IMR-90 (cell line): ENCODE measurements around the gene ZNF853. TPM values are rescaled to one million over a fixed set of nuclear protein-coding genes. Genes with fewer than 3 reads are reported as not detected.

ENCODE experiments used
- ATAC-seq: fragments of 200-7000 bp; cut with Tn5 transposase; 2 replicates; pipeline ENCODE4 v1.9.1; 2020; ENCODE audit warnings: low read depth, mild to moderate bottlenecking, moderate library complexity
- BruUV-seq: library from RNA; stranded (reverse); fragments of 400-500 nt; replicated peaks from 2 replicates; lab custom pipeline; 2021; lab: Mats Ljungman, UMichigan
- CTCF ChIA-PET: fragments of 300-600 bp; formaldehyde crosslinking; extraction: SDS; loops from one replicate; lab custom pipeline; 2021; ENCODE audit warnings: antibody characterized with exemption; lab: Yijun Ruan, JAX
- POLR2A ChIA-PET: fragments of 300-600 bp; sonication (Branson Sonifier 250); formaldehyde crosslinking; loops from one replicate; lab custom pipeline; 2022; ENCODE audit warnings: antibody characterized with exemption; ENCODE audit not compliant: unreplicated experiment; lab: Charles Lee
- DNase-seq: peaks from one replicate; pipeline ENCODE4 v3.0.0; 2013
- H2AFZ ChIP-seq: replicated peaks from 2 replicates; pipeline ENCODE3; 2013; ENCODE audit warnings: low read length, mild to moderate bottlenecking; ENCODE audit not compliant: poor library complexity
- H2AK5ac ChIP-seq: 2 replicates; pipeline ENCODE4 v1.6.1; 2013; ENCODE audit warnings: low read depth, low read length, inconsistent platforms
- H2AK9ac ChIP-seq: replicated peaks from 2 replicates; pipeline ENCODE3; 2013; ENCODE audit warnings: mild to moderate bottlenecking, low read depth, low read length, moderate library complexity; ENCODE audit not compliant: poor library complexity
- H2BK120ac ChIP-seq: 2 replicates; pipeline ENCODE4 v1.6.1; 2013; ENCODE audit warnings: low read depth, low read length, inconsistent platforms
- H2BK15ac ChIP-seq: 3 replicates; pipeline ENCODE4 v1.6.1; 2013; ENCODE audit warnings: low read depth, low read length, inconsistent platforms
- H2BK20ac ChIP-seq: 2 replicates; pipeline ENCODE4 v1.6.1; 2013; ENCODE audit warnings: low read depth, mild to moderate bottlenecking, inconsistent platforms, low read length, moderate library complexity
- H2BK5ac ChIP-seq: 2 replicates; pipeline ENCODE4 v1.6.1; 2013; ENCODE audit warnings: mild to moderate bottlenecking, low read depth, low read length, inconsistent platforms; ENCODE audit not compliant: poor library complexity, severe bottlenecking
- H3K14ac ChIP-seq: replicated peaks from 2 replicates; pipeline ENCODE4 v1.6.1; 2013; ENCODE audit warnings: low read depth, low read length, inconsistent platforms
- H3K18ac ChIP-seq: 2 replicates; pipeline ENCODE4 v1.6.1; 2013; ENCODE audit warnings: low read depth, low read length, control low read depth
- H3K23ac ChIP-seq: 2 replicates; pipeline ENCODE4 v1.6.1; 2013; ENCODE audit warnings: low read depth, low read length, inconsistent platforms
- H3K27ac ChIP-seq: 2 replicates; pipeline ENCODE4 v1.5.1; 2013; ENCODE audit warnings: mild to moderate bottlenecking, control low read depth, low read length; ENCODE audit not compliant: insufficient read depth
- H3K27me3 ChIP-seq: 2 replicates; pipeline ENCODE4 v1.6.1; 2013; ENCODE audit warnings: low read length; ENCODE audit not compliant: control insufficient read depth, insufficient read depth
- H3K36me3 ChIP-seq: 2 replicates; pipeline ENCODE4 v1.6.1; 2013; ENCODE audit warnings: low read length, mixed read lengths; ENCODE audit not compliant: control insufficient read depth, insufficient read depth
- H3K4ac ChIP-seq: 2 replicates; pipeline ENCODE4 v1.6.1; 2013; ENCODE audit warnings: low read depth, low read length, inconsistent platforms
- H3K4me1 ChIP-seq: 2 replicates; pipeline ENCODE4 v1.6.1; 2013; ENCODE audit warnings: low read length, mixed read lengths; ENCODE audit not compliant: control insufficient read depth, insufficient read depth
- H3K4me2 ChIP-seq: 2 replicates; pipeline ENCODE4 v1.6.1; 2013; ENCODE audit warnings: low read depth, mild to moderate bottlenecking, control low read depth, low read length, moderate library complexity
- H3K4me3 ChIP-seq: 2 replicates; pipeline ENCODE4 v1.5.1; 2013; ENCODE audit warnings: low read depth, mild to moderate bottlenecking, control low read depth, low read length, moderate library complexity; ENCODE audit not compliant: insufficient read depth
- H3K56ac ChIP-seq: 2 replicates; pipeline ENCODE4 v1.6.1; 2013; ENCODE audit warnings: low read length, inconsistent platforms; ENCODE audit not compliant: insufficient read depth; ENCODE audit errors: extremely low read depth
- H3K79me1 ChIP-seq, 2 experiments: 2 replicates each; pipeline ENCODE4 v1.6.1; 2013; ENCODE audit warnings: low read length in 2 of 2, inconsistent platforms in 1 of 2, low read depth in 1 of 2
- H3K9ac ChIP-seq: 2 replicates; pipeline ENCODE4 v1.6.1; 2013; ENCODE audit warnings: low read depth, low read length, control low read depth
- H3K9me1 ChIP-seq: 2 replicates; pipeline ENCODE4 v1.6.1; 2013; ENCODE audit warnings: low read length, inconsistent platforms; ENCODE audit not compliant: insufficient read depth
- H3K9me3 ChIP-seq: 2 replicates; pipeline ENCODE4 v1.6.1; 2013; ENCODE audit warnings: low read length; ENCODE audit not compliant: control insufficient read depth, insufficient read depth
- H4K20me1 ChIP-seq: 2 replicates; pipeline ENCODE4 v1.6.1; 2013; ENCODE audit warnings: low read length, inconsistent platforms; ENCODE audit not compliant: insufficient read depth
- H4K5ac ChIP-seq: 2 replicates; pipeline ENCODE4 v1.6.1; 2013; ENCODE audit warnings: mild to moderate bottlenecking, low read depth, low read length, control low read depth
- H4K8ac ChIP-seq, 2 experiments: 2 replicates each; pipeline ENCODE4 v1.6.1; 2013; ENCODE audit warnings: low read depth in 2 of 2, low read length in 2 of 2, control low read depth in 1 of 2, inconsistent platforms in 1 of 2
- H4K91ac ChIP-seq: 2 replicates; pipeline ENCODE4 v1.6.1; 2013; ENCODE audit warnings: low read depth, low read length, inconsistent platforms; ENCODE audit not compliant: insufficient read depth
- NFE2L2 ChIP-seq: fragments of 150-350 bp; IDR thresholded peaks from 2 replicates; pipeline ENCODE4 v1.6.1; 2016; ENCODE audit warnings: low read depth, mild to moderate bottlenecking, low read length
- WGBS, 2 experiments: methylation state at CpG; one replicate each; pipeline versions ENCODE4 v1.1.5 to v1.1.7; 2013; ENCODE audit warnings: missing lambda C conversion rate in 2 of 2; ENCODE audit not compliant: insufficient read length in 1 of 2; ENCODE audit errors: extremely low coverage in 2 of 2; 5-methylcytosine and 5-hydroxymethylcytosine counted together
- dilution Hi-C: fragments of 300-500 bp; cut with HindIII; formaldehyde crosslinking; loops from one replicate; pipeline ENCODE4 v1.14.3; 2018; ENCODE audit warnings: low sequenced_read_pairs; ENCODE audit not compliant: unreplicated experiment
- in situ Hi-C: fragments of 300-500 bp; cut with MboI; formaldehyde crosslinking; loops from 3 replicates; pipeline ENCODE4 v1.14.3; 2019; ENCODE audit warnings: low sequenced_read_pairs, inconsistent platforms, mixed read lengths
- intact Hi-C: fragments of 100-400 bp; cut with micrococcal nuclease; formaldehyde crosslinking; loops from 2 replicates; pipeline ENCODE4 v1.10.0; 2022
- polyA plus RNA-seq, 3 experiments: library from polyadenylated mRNA; depleted of rRNA; stranded (reverse); fragments of >200 nt; gene quantifications; 2 replicates each; pipeline ENCODE4 v1.2.3, GENCODE V29; 2012; ENCODE audit warnings: low replicate concordance in 1 of 3
- total RNA-seq: library from RNA; depleted of rRNA; stranded (reverse); fragments of >200 nt; gene quantifications from 2 replicates; pipeline ENCODE4 v1.2.3, GENCODE V29; 2012

The ZNF853 gene
- total and polyA plus RNA-seq, 2 of the 4 experiments (the other 2 are of a cell fraction): 3.4 TPM

GRCh38 chr7:6644728-6645127 is 29.3 kb downstream of the ZNF853 start:
- no peak overlapping the region for H2AK5ac ChIP-seq
- H3K23ac ChIP-seq: no peak overlapping the region
- H2AFZ ChIP-seq: no peak overlapping the region
- peaks cover 74% of the 10 kb centered on the region for H3K36me3 ChIP-seq
- H3K9ac ChIP-seq: no peak overlapping the region
- ChIA-PET CTCF (no interaction called here), POLR2A (no interaction called here)
- DNase-seq: no peak
- no peak overlapping the region for H3K4me2 ChIP-seq
- dilution Hi-C loops: no loop called here
- in situ Hi-C loops: no loop called here
- WGBS, 2 experiments: 93% methylated on average over 2 of the region's 10 CpGs; no CpG with 5 or more reads in 1 of the 2 experiments
- no TSS peak for BruUV-seq
- H3K27ac ChIP-seq: no peak overlapping the region
- peaks cover 6% of the 10 kb centered on the region; the same call in 1 of the 2 replicates for H3K9me1 ChIP-seq
- peaks cover 12 to 38% of the 10 kb centered on the region in 2 experiments for H3K79me1 ChIP-seq
- H2BK15ac ChIP-seq: no peak overlapping the region
- no peak overlapping the region for H3K14ac ChIP-seq
- no peak for ATAC-seq
- no peak overlapping the region for H3K4me3 ChIP-seq
- no peak overlapping the region for H3K4ac ChIP-seq
- H3K4me1 ChIP-seq: no peaks in the 10 kb centered on the region
- intact Hi-C loops: no loop called here
- peaks cover 11% of the 10 kb centered on the region; the same call in 1 of the 2 replicates for H4K20me1 ChIP-seq
- no peak for TF ChIP-seq NFE2L2
- H2BK5ac ChIP-seq: no peak overlapping the region
- no peak overlapping the region for H3K18ac ChIP-seq
- H3K9me3 ChIP-seq: peaks cover 7% of the 10 kb centered on the region; the same call in 1 of the 2 replicates
- H3K27me3 ChIP-seq: no peaks in the 10 kb centered on the region
- H2AK9ac ChIP-seq: no peak overlapping the region
- H4K91ac ChIP-seq: no peak overlapping the region
- no peak overlapping the region for H2BK120ac ChIP-seq
- no peak overlapping the region for H3K56ac ChIP-seq
- no peak overlapping the region for H2BK20ac ChIP-seq
- no peak overlapping the region for H4K5ac ChIP-seq
- no peak overlapping the region for H4K8ac ChIP-seq
